A673 (cell line): Measurements from ENCODE around the gene SLIT3. TPM values are rescaled to one million over a fixed set of nuclear protein-coding genes. Genes with fewer than 3 reads are reported as not detected.

Experiments
- BruUV-seq: library from RNA; stranded (reverse); fragments of 400-500 nt; replicated peaks from 2 replicates; lab custom pipeline; 2021; lab: Mats Ljungman, UMichigan
- CTCF ChIA-PET: fragments of 300-600 bp; sonication (Branson Sonifier 250); formaldehyde crosslinking; loops from one replicate; lab custom pipeline; 2022; ENCODE audit warnings: antibody characterized with exemption; lab: Charles Lee
- POLR2A ChIA-PET: fragments of 300-600 bp; sonication (Branson Sonifier 250); formaldehyde crosslinking; loops from one replicate; lab custom pipeline; 2022; ENCODE audit warnings: antibody characterized with exemption; ENCODE audit not compliant: low non-redundant PET; lab: Charles Lee
- DNase-seq: peaks from one replicate; pipeline ENCODE4 v3.0.0-alpha.2; 2015; ENCODE audit warnings: low spot score
- H3K27ac ChIP-seq: fragments of 200-600 bp; sonication (generic); 2 replicates; pipeline ENCODE4 v1.5.1; 2016; ENCODE audit warnings: mixed run types, low read depth, mild to moderate bottlenecking, mixed read lengths, antibody characterized with exemption, low read length; ENCODE audit not compliant: poor library complexity, severe bottlenecking
- H3K27me3 ChIP-seq: fragments of 200-600 bp; sonication (generic); replicated peaks from 2 replicates; pipeline ENCODE4 v1.6.1; 2017; ENCODE audit warnings: mixed run types, low read depth, mild to moderate bottlenecking, mixed read lengths, antibody characterized with exemption, low read length; ENCODE audit not compliant: insufficient read depth, poor library complexity
- H3K36me3 ChIP-seq: fragments of 200-600 bp; sonication (generic); 2 replicates; pipeline ENCODE4 v1.6.1; 2016; ENCODE audit warnings: mixed run types, mild to moderate bottlenecking, mixed read lengths, antibody characterized with exemption, low read length; ENCODE audit not compliant: insufficient read depth, poor library complexity, severe bottlenecking
- H3K4me1 ChIP-seq: fragments of 200-600 bp; sonication (generic); 2 replicates; pipeline ENCODE4 v1.6.1; 2017; ENCODE audit warnings: mixed run types, mild to moderate bottlenecking, mixed read lengths, antibody characterized with exemption, low read length; ENCODE audit not compliant: insufficient read depth, poor library complexity, severe bottlenecking
- H3K4me3 ChIP-seq: fragments of 200-600 bp; sonication (generic); 2 replicates; pipeline ENCODE4 v1.5.1; 2016; ENCODE audit warnings: low read depth, mixed run types, mild to moderate bottlenecking, mixed read lengths, low read length; ENCODE audit not compliant: poor library complexity, severe bottlenecking
- H3K9me3 ChIP-seq: fragments of 200-600 bp; sonication (generic); 2 replicates; pipeline ENCODE4 v1.6.1; 2016; ENCODE audit warnings: mixed run types, low read depth, mild to moderate bottlenecking, mixed read lengths, antibody characterized with exemption, low read length; ENCODE audit not compliant: poor library complexity, severe bottlenecking
- EZH2 ChIP-seq: fragments of 200-600 bp; sonication (generic); IDR thresholded peaks from 2 replicates; pipeline ENCODE4 v1.6.1; 2017; ENCODE audit warnings: borderline replicate concordance, low read depth, mild to moderate bottlenecking, mixed read lengths, antibody characterized with exemption, low read length; ENCODE audit not compliant: poor library complexity, severe bottlenecking
- intact Hi-C: fragments of 100-400 bp; cut with micrococcal nuclease; formaldehyde crosslinking; loops from one replicate; pipeline ENCODE4 v1.10.0; 2022; ENCODE audit not compliant: unreplicated experiment
- total RNA-seq: library from RNA; stranded (reverse); gene quantifications from 2 replicates; pipeline ENCODE4 v1.2.3, GENCODE V29; 2021
- TF ChIP-seq, protein P1 (sequence below): fragments of 300-800, 200-600 bp; sonication (generic); conservative IDR thresholded peaks from 2 replicates; pipeline ENCODE4 v1.5.1; 2017; ENCODE audit warnings: low read depth, mild to moderate bottlenecking, antibody characterized with exemption, low read length, moderate library complexity, mixed read lengths

The SLIT3 gene
- total RNA-seq, 1 experiment from 2014 or later = not detected

DNA sequence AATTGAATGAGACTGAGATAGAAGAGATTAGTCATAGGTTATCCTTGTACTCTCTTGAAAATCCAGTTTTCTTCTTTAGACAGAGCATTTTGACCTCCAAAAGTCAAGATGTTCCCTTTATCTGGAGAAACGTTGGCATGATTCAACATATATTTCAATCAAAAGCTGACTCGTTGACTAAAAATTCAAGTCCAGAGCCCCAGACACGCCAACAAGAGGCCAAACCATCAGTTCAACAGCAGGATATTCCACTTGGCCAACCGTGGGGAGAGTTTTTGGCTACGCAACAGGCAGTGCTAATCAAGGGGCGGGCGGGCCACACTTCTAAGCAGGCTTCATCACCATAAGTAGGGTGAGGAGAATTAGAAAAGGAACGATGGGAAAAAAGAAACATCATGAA lies 119.1 kb downstream of the SLIT3 start:
- intact Hi-C loops = no loop called here
- no peak for DNase-seq
- H3K9me3 ChIP-seq = no peaks in the 10 kb centered on the region
- no peak overlapping the region for H3K27ac ChIP-seq
- no peaks in the 10 kb centered on the region for H3K4me1 ChIP-seq
- peaks cover 12% of the 10 kb centered on the region for H3K27me3 ChIP-seq
- ChIA-PET CTCF (no interaction called here), POLR2A (no interaction called here)
- no peaks in the 10 kb centered on the region for H3K36me3 ChIP-seq
- no peak overlapping the region for H3K4me3 ChIP-seq
- no TSS peak for BruUV-seq
- no peak for TF ChIP-seq EZH2
- TF ChIP-seq, protein P1, sequence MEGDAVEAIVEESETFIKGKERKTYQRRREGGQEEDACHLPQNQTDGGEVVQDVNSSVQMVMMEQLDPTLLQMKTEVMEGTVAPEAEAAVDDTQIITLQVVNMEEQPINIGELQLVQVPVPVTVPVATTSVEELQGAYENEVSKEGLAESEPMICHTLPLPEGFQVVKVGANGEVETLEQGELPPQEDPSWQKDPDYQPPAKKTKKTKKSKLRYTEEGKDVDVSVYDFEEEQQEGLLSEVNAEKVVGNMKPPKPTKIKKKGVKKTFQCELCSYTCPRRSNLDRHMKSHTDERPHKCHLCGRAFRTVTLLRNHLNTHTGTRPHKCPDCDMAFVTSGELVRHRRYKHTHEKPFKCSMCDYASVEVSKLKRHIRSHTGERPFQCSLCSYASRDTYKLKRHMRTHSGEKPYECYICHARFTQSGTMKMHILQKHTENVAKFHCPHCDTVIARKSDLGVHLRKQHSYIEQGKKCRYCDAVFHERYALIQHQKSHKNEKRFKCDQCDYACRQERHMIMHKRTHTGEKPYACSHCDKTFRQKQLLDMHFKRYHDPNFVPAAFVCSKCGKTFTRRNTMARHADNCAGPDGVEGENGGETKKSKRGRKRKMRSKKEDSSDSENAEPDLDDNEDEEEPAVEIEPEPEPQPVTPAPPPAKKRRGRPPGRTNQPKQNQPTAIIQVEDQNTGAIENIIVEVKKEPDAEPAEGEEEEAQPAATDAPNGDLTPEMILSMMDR = no peak

DNA sequence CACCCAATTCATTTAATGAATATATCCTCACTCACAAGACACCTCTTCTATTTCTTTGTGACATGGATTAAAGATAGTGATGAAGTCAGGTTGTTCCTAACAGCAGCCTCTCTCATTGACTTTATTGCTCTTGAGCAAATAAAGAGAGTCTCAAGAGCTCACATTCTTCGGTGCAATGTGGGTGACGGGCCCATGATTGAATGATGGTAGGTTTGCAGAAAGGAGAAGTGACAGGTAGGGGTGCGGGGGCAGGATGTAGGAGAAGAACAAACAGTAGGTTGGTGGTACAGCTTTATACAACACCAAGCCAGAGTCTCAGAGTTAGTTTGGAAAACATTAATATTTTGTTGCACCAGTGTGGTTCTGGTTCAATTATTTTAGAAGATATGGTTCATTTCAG lies 122.2 kb downstream of the SLIT3 start:
- DNase-seq = no peak
- no peaks in the 10 kb centered on the region for H3K9me3 ChIP-seq
- intact Hi-C loops = no loop called here
- BruUV-seq = no TSS peak
- ChIA-PET CTCF (no interaction called here), POLR2A (no interaction called here)
- no peaks in the 10 kb centered on the region for H3K36me3 ChIP-seq
- no peak overlapping the region for H3K4me3 ChIP-seq
- H3K27me3 ChIP-seq = peaks cover 12% of the 10 kb centered on the region
- no peaks in the 10 kb centered on the region for H3K4me1 ChIP-seq
- no peak overlapping the region for H3K27ac ChIP-seq
- TF ChIP-seq, protein P1 = no peak
- no peak for TF ChIP-seq EZH2

DNA sequence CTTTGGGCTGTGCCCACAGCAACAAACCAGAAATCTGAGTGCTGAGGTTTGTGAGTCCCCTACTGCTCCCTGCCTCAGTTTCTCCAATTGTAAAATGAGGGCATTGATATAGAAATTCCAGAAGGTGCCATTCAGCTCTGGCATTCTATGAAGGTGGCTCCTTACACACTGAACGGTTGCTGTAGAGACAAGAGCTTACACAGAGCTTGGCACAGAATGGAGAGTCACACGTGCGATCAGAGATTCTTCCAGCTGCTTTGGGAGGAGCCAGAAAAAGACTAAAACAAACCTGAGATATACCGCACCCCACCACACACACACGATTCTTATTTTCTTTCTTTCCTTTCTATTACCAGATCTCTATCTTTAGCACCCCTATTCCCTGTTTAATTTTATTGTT lies 122.7 kb downstream of the SLIT3 start:
- Histone ChIP-seq H3K36me3 (no peaks in the 10 kb centered on the region), H3K27ac (no peak overlapping the region), H3K4me1 (no peaks in the 10 kb centered on the region), H3K27me3 (peaks cover 9% of the 10 kb centered on the region), H3K9me3 (no peaks in the 10 kb centered on the region), H3K4me3 (no peak overlapping the region)
- DNase-seq = no peak
- no TSS peak for BruUV-seq
- intact Hi-C loops = no loop called here
- POLR2A ChIA-PET = no interaction called here
- TF ChIP-seq, protein P1 = no peak
- TF ChIP-seq EZH2 = no peak
- CTCF ChIA-PET = no interaction called here
